ENCODE results near the gene PTPN20.

DNA sequence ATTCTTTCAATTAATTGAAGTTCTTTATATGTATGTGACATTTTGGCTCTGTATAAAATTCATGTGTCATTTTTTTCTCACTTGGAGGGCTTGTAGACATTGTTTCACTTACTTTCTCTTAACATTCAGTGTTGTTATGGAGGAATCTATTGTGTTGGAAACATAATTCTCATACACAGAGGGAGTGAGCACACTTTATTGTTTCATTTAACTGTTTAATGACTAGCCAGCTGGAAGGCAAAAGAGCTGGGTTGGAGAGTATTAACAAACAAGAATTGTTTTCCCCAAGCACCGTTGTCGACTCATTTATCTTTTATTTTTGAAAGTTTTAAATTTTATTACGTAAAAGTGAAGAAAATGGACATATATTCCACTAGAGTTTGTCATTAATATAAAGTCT lies 98.8 kb downstream of the PTPN20 start:
- TF ChIP-seq POLR2A (IDR thresholded peaks at IDR 0.05) = no peak
- TF ChIP-seq, protein P1, sequence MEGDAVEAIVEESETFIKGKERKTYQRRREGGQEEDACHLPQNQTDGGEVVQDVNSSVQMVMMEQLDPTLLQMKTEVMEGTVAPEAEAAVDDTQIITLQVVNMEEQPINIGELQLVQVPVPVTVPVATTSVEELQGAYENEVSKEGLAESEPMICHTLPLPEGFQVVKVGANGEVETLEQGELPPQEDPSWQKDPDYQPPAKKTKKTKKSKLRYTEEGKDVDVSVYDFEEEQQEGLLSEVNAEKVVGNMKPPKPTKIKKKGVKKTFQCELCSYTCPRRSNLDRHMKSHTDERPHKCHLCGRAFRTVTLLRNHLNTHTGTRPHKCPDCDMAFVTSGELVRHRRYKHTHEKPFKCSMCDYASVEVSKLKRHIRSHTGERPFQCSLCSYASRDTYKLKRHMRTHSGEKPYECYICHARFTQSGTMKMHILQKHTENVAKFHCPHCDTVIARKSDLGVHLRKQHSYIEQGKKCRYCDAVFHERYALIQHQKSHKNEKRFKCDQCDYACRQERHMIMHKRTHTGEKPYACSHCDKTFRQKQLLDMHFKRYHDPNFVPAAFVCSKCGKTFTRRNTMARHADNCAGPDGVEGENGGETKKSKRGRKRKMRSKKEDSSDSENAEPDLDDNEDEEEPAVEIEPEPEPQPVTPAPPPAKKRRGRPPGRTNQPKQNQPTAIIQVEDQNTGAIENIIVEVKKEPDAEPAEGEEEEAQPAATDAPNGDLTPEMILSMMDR (IDR thresholded peaks at IDR 0.05) = no peak

Measured in body of pancreas (tissue), 4 donors.